ENCODE results near the gene RCAN1.

DNA sequence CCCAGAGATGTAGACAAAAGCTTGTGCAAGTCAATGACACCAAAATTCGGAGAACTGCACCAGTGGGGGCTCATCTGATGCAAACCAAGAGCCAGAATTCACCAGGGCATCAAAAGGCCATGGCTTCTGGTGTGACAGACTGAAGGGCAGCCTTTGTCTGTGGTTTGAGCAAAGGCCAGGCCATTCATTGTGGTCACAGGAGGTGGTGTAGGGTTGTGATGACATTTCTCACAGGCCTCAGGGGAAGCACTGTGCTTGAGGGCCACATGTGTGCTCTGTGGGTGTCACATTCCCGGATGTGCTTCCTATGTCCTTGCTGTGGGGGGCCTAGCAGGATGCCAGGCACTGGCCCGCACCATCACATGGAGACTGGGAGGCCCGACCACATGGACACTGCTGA lies 80.4 kb downstream of the RCAN1 start:
- TF ChIP-seq, protein P1, sequence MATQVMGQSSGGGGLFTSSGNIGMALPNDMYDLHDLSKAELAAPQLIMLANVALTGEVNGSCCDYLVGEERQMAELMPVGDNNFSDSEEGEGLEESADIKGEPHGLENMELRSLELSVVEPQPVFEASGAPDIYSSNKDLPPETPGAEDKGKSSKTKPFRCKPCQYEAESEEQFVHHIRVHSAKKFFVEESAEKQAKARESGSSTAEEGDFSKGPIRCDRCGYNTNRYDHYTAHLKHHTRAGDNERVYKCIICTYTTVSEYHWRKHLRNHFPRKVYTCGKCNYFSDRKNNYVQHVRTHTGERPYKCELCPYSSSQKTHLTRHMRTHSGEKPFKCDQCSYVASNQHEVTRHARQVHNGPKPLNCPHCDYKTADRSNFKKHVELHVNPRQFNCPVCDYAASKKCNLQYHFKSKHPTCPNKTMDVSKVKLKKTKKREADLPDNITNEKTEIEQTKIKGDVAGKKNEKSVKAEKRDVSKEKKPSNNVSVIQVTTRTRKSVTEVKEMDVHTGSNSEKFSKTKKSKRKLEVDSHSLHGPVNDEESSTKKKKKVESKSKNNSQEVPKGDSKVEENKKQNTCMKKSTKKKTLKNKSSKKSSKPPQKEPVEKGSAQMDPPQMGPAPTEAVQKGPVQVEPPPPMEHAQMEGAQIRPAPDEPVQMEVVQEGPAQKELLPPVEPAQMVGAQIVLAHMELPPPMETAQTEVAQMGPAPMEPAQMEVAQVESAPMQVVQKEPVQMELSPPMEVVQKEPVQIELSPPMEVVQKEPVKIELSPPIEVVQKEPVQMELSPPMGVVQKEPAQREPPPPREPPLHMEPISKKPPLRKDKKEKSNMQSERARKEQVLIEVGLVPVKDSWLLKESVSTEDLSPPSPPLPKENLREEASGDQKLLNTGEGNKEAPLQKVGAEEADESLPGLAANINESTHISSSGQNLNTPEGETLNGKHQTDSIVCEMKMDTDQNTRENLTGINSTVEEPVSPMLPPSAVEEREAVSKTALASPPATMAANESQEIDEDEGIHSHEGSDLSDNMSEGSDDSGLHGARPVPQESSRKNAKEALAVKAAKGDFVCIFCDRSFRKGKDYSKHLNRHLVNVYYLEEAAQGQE (IDR thresholded peaks at IDR 0.05; ENCODE audit: low read depth) = no peak
- TF ChIP-seq CREB1 (IDR thresholded peaks at IDR 0.05; ENCODE audit: low read depth) = no peak
- TF ChIP-seq CEBPB (IDR thresholded peaks at IDR 0.05) = no peak
- no peak for TF ChIP-seq RAD21 (IDR thresholded peaks at IDR 0.05; ENCODE audit: low read depth)
- no peak for TF ChIP-seq EP300 (IDR thresholded peaks at IDR 0.05; ENCODE audit: borderline replicate concordance)
- TF ChIP-seq, protein P2, sequence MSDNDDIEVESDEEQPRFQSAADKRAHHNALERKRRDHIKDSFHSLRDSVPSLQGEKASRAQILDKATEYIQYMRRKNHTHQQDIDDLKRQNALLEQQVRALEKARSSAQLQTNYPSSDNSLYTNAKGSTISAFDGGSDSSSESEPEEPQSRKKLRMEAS (IDR thresholded peaks at IDR 0.05) = no peak
- no peak for TF ChIP-seq NFIC (IDR thresholded peaks at IDR 0.05)
- TF ChIP-seq, protein P3, sequence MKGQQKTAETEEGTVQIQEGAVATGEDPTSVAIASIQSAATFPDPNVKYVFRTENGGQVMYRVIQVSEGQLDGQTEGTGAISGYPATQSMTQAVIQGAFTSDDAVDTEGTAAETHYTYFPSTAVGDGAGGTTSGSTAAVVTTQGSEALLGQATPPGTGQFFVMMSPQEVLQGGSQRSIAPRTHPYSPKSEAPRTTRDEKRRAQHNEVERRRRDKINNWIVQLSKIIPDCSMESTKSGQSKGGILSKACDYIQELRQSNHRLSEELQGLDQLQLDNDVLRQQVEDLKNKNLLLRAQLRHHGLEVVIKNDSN (IDR thresholded peaks at IDR 0.05) = no peak
- no peak for TF ChIP-seq TAF1 (IDR thresholded peaks at IDR 0.05; ENCODE audit: low read depth)
- no peak for TF ChIP-seq ZBTB7A (IDR thresholded peaks at IDR 0.05; ENCODE audit: low read depth)
- TF ChIP-seq YY1 (IDR thresholded peaks at IDR 0.05; ENCODE audit: low read depth) = no peak
- no peak for TF ChIP-seq TEAD4 (IDR thresholded peaks at IDR 0.05)

Data from Ishikawa (cell line).